CD4-positive, alpha-beta T cell treated with Interferon alpha-2 for 1 hour (primary cell): ENCODE results near the gene ITGAV.

ENCODE experiments used
- DNase-seq, 2 donors: peaks; one replicate each; pipeline ENCODE4 v3.0.0-alpha.2; 2020 to 2022

ITGAV gene

DNA sequence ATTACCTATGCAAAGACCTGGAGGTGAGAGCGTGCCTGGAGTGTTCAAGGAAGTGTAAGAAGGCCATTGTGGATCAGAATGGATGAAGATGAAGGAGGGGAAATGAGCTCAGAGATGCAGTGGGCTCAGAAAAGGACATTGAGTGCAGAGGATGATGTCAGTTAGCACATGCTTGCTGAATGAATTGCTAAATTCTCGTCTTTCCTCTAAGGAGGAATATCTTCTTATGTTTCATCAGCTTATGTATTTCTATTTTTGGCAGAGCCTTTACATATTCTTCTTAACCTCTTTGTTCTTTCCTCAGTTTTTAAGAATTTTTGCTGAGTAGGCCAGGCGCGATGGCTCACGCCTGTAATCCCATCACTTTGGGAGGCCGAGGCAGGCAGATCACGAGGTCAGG lies 134.9 kb downstream of the ITGAV start:
- DNase-seq, result no peak

DNA sequence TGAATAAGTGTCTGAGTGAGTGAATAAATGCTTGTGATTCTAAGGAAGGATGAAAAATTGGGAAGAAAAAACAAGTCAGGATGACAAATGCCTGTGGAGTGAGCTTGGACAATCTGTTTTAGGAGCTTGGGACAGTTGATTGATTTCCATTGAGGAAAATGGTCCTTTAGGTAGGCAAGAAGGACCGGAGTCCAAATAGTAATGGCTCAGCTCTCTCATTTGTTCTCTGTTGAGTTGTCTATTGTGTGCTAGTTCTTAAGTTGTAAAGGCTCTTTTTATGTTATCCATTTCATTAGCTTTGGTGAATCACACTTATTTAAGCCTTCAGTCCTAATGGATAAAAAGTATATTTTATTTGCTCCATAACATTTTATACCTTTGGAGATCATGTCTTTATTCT lies 135.9 kb downstream of the ITGAV start:
- no peak for DNase-seq

DNA sequence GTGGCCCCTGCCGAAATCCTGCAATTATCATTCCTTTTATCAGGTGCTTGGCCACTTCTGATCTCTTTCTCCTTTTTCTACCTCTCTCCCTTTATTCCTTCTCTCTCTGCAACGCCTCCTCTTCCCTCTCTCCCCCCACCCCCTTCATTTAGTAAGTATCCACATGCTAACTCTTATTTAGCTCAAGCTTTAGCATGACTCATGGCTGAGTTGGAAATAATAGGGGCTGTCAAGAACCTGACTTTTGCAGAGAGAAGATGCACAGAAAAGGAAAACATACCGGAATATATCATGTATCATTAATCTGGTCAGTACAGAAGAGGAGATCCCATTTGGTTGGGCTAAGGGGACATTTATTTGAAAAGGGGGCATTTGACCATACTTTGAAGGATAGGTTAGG lies 137.1 kb downstream of the ITGAV start:
- no peak for DNase-seq

DNA sequence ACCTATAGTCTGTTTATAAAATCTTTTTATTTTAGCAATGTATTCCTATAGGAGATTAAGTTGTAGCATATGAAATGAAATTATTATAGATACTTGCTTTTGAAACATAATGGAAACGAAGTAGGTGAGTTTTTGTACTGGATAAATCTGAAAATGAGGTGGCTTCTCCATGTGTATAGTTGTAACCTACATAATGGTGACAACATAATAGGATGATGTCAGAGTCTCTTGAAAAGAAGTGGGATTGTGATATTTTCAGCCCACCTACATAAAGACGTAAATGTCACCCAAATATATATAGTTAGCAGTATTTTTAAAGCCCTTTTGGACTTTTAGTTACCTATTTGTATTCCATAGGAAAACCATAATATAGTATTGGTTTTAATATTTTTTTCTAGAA lies 138.8 kb downstream of the ITGAV start:
- no peak for DNase-seq
